Stomach (tissue), 4 donors: Measurements from ENCODE around the gene ACTL7B.

ENCODE experiments used
- EP300 ChIP-seq: sonication (generic); formaldehyde crosslinking; IDR thresholded peaks from one replicate; pipeline ENCODE4 v1.6.1; 2017; ENCODE audit warnings: antibody characterized with exemption
- TF ChIP-seq, protein P1 (sequence below), 7 experiments: fragments of 450-650 bp in 4 of 7; fragments of 200-600 bp in 3 of 7; sonication (generic) in 3 of 7; IDR thresholded peaks; one replicate each; pipeline ENCODE4 v1.5.1; 2016 to 2019; ENCODE audit warnings: antibody characterized with exemption in 7 of 7, control low read depth in 2 of 7, mild to moderate bottlenecking in 1 of 7

DNA sequence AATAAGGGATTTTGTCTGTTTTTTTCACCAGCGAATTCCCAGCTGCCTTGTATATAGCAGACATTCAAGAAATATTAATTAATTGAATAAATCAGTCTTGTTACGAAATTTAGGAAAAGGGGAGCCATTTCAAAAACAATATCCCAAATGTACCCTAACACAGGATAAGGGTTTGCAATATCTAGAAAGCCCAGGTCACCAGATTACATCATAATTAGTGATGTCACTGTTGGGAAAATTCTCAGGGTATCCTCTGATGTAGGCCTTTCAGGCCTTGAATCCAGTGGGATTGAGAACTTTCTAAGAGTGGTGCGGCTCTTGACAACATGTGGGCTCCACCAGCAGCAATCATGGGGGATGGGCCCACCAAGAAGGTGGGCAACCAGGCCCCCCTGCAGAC is 6.2 kb upstream of the ACTL7B start, which contains the start of gene ACTL7A:
- TF ChIP-seq, protein P1, sequence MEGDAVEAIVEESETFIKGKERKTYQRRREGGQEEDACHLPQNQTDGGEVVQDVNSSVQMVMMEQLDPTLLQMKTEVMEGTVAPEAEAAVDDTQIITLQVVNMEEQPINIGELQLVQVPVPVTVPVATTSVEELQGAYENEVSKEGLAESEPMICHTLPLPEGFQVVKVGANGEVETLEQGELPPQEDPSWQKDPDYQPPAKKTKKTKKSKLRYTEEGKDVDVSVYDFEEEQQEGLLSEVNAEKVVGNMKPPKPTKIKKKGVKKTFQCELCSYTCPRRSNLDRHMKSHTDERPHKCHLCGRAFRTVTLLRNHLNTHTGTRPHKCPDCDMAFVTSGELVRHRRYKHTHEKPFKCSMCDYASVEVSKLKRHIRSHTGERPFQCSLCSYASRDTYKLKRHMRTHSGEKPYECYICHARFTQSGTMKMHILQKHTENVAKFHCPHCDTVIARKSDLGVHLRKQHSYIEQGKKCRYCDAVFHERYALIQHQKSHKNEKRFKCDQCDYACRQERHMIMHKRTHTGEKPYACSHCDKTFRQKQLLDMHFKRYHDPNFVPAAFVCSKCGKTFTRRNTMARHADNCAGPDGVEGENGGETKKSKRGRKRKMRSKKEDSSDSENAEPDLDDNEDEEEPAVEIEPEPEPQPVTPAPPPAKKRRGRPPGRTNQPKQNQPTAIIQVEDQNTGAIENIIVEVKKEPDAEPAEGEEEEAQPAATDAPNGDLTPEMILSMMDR (IDR thresholded peaks at IDR 0.05), result no peak
- TF ChIP-seq EP300, result no peak
